Glutamatergic neuron (in vitro differentiated cells): ENCODE data around the gene HACD3. TPM values are rescaled to one million over a fixed set of nuclear protein-coding genes. Genes with fewer than 3 reads are reported as not detected.
A peak's percentile ranks its signal among the peaks of the same experiment; 100 is the strongest.
"Not testable (repeated sequence)": the region's sequence is repeated elsewhere in the genome, so short reads cannot be mapped to it uniquely, and the experiment has no call there.

Experiments
- DNase-seq: peaks from one replicate; pipeline ENCODE4 v3.0.0; 2022
- H3K27ac Mint-ChIP-seq: one replicate; pipeline ENCODE4 v1.8.0; 2020; ENCODE audit warnings: mild to moderate bottlenecking, mixed read lengths, inconsistent platforms; ENCODE audit not compliant: unreplicated experiment
- H3K27me3 Mint-ChIP-seq: one replicate; pipeline ENCODE4 v1.8.0; 2020; ENCODE audit warnings: mild to moderate bottlenecking, moderate library complexity, mixed read lengths, inconsistent platforms; ENCODE audit not compliant: unreplicated experiment
- H3K36me3 Mint-ChIP-seq: one replicate; pipeline ENCODE4 v1.8.0; 2020; ENCODE audit warnings: mild to moderate bottlenecking, mixed read lengths, inconsistent platforms; ENCODE audit not compliant: unreplicated experiment
- H3K4me1 Mint-ChIP-seq: one replicate; pipeline ENCODE4 v1.8.0; 2020; ENCODE audit warnings: mild to moderate bottlenecking, low read depth, mixed read lengths, inconsistent platforms; ENCODE audit not compliant: unreplicated experiment
- H3K4me3 Mint-ChIP-seq: one replicate; pipeline ENCODE4 v1.8.0; 2020; ENCODE audit warnings: mild to moderate bottlenecking, mixed read lengths, inconsistent platforms; ENCODE audit not compliant: unreplicated experiment
- H3K9me3 Mint-ChIP-seq: one replicate; pipeline ENCODE4 v1.8.0; 2020; ENCODE audit warnings: mild to moderate bottlenecking, moderate library complexity, mixed read lengths, inconsistent platforms; ENCODE audit not compliant: unreplicated experiment
- CTCF ChIP-seq: fragments of 200-600 bp; sonication (generic); IDR thresholded peaks from one replicate; pipeline ENCODE4 v1.5.0; 2021; ENCODE audit not compliant: partially characterized antibody, unreplicated experiment
- total RNA-seq: library from RNA; stranded (reverse); fragmentation: NEBNext Ultra II Directional; extraction: Animal tissue kit (Norgen Biotek cat#: 25700); gene quantifications from one replicate; pipeline ENCODE4 v1.2.1, GENCODE V29; 2021; ENCODE audit not compliant: unreplicated experiment

The HACD3 gene
- total RNA-seq, 1 donor from 2014 or later = 200 TPM

- Mint-ChIP-seq H3K4me1 (peaks cover 7% of the 10 kb centered on the region), H3K9me3 (peaks cover 4% of the 10 kb centered on the region), H3K27me3 (peaks cover 2% of the 10 kb centered on the region), H3K4me3 (no peak overlapping the region), H3K27ac (no peak overlapping the region), H3K36me3 (no peaks in the 10 kb centered on the region)
- DNase-seq = no peak
- no peak for TF ChIP-seq CTCF
Measured at GRCh38 chr15:65612949-65613744, 82.9 kb downstream of the HACD3 start.

- not testable (repeated sequence) for H3K4me3 Mint-ChIP-seq, H3K4me1 Mint-ChIP-seq, DNase-seq, H3K36me3 Mint-ChIP-seq, H3K27me3 Mint-ChIP-seq, H3K27ac Mint-ChIP-seq, H3K9me3 Mint-ChIP-seq
Measured at GRCh38 chr15:65615887-65616286, 85.6 kb downstream of the HACD3 start.

- no peak overlapping the region for H3K27ac Mint-ChIP-seq
- peaks cover 5% of the 10 kb centered on the region for H3K4me1 Mint-ChIP-seq
- TF ChIP-seq CTCF = no peak
- DNase-seq = no peak
- H3K27me3 Mint-ChIP-seq = no peaks in the 10 kb centered on the region
- no peaks in the 10 kb centered on the region for H3K36me3 Mint-ChIP-seq
- H3K4me3 Mint-ChIP-seq = no peak overlapping the region
- peaks cover 4% of the 10 kb centered on the region for H3K9me3 Mint-ChIP-seq
Measured at GRCh38 chr15:65618560-65619109, 88.4 kb downstream of the HACD3 start.

GRCh38 chr15:65619626-65620290 is 89.5 kb downstream of the HACD3 start:
- Mint-ChIP-seq H3K27ac (peak overlapping the region; percentile 4), H3K4me1 (peaks cover 4% of the 10 kb centered on the region), H3K4me3 (peak overlapping the region; percentile 6), H3K36me3 (peaks cover 7% of the 10 kb centered on the region), H3K27me3 (no peaks in the 10 kb centered on the region), H3K9me3 (no peaks in the 10 kb centered on the region)
- TF ChIP-seq CTCF = no peak
- DNase-seq = no peak

- Mint-ChIP-seq H3K4me3 (no peak overlapping the region), H3K36me3 (peaks cover 7% of the 10 kb centered on the region), H3K4me1 (peaks cover 4% of the 10 kb centered on the region), H3K27ac (no peak overlapping the region), H3K27me3 (no peaks in the 10 kb centered on the region), H3K9me3 (no peaks in the 10 kb centered on the region)
- DNase-seq = no peak
- TF ChIP-seq CTCF = no peak
Measured at GRCh38 chr15:65620833-65621232, 90.6 kb downstream of the HACD3 start.
